Effector memory CD4-positive, alpha-beta T cell (primary cell): ENCODE data around the gene TRIP6.

Experiments used
- DNase-seq, 3 donors: peaks; one replicate each; pipeline ENCODE4 v3.0.0-alpha.2; 2020
- H3K27ac ChIP-seq: 2 replicates; pipeline ENCODE4 v1.7.0; 2013; ENCODE audit warnings: mild to moderate bottlenecking, low read length, moderate library complexity; ENCODE audit not compliant: insufficient read depth, poor library complexity, severe bottlenecking
- H3K27me3 ChIP-seq: replicated peaks from 2 replicates; pipeline ENCODE4 v1.7.0; 2013; ENCODE audit warnings: mild to moderate bottlenecking, low read length; ENCODE audit not compliant: insufficient read depth, control insufficient read depth, poor library complexity, severe bottlenecking
- H3K36me3 ChIP-seq: 2 replicates; pipeline ENCODE4 v1.7.0; 2013; ENCODE audit warnings: mild to moderate bottlenecking, low read length, moderate library complexity; ENCODE audit not compliant: control insufficient read depth, insufficient read depth
- H3K4me1 ChIP-seq: 2 replicates; pipeline ENCODE4 v1.7.0; 2013; ENCODE audit warnings: low read length, mild to moderate bottlenecking; ENCODE audit not compliant: control insufficient read depth, insufficient read depth, poor library complexity, severe bottlenecking
- H3K4me3 ChIP-seq: 2 replicates; pipeline ENCODE4 v1.7.0; 2013; ENCODE audit warnings: low read length, low read depth, mild to moderate bottlenecking; ENCODE audit not compliant: insufficient read depth, poor library complexity, severe bottlenecking
- H3K9me3 ChIP-seq: 2 replicates; pipeline ENCODE4 v1.7.0; 2013; ENCODE audit warnings: mild to moderate bottlenecking, low read length, moderate library complexity; ENCODE audit not compliant: control insufficient read depth
- total RNA-seq, 3 donors: gene quantifications; one replicate each; lab custom pipeline; 2026; lab: John Stamatoyannopoulos, UW

The TRIP6 gene
- total RNA-seq = 5.7 to 6.6 (median 5.9) reads per million in 3 donors

- Histone ChIP-seq H3K4me3 (peak within 1 kb of the TSS; percentile 51), H3K27ac (peak within 1 kb of the TSS; percentile 73), H3K27me3 (no peaks in the 10 kb centered on the region), H3K36me3 (peaks cover 9% of the 10 kb centered on the region), H3K4me1 (peaks cover 14% of the 10 kb centered on the region), H3K9me3 (no peaks in the 10 kb centered on the region)
- peak in 1 of 3 donors; percentile 45 for DNase-seq
Measured at GRCh38 chr7:100867040-100867775, at the start of gene TRIP6. TRIP6 (plus strand) TSS chr7:100867387; CDS start chr7:100867498, 111 bp downstream.

- H3K36me3 ChIP-seq = no peaks in the 10 kb centered on the region
- H3K27me3 ChIP-seq = no peaks in the 10 kb centered on the region
- no peak overlapping the region for H3K4me3 ChIP-seq
Measured at GRCh38 chr7:100818366-100818765, 48.8 kb upstream of the TRIP6 start.

GRCh38 chr7:100818825-100819224 lies 48.4 kb upstream of the TRIP6 start:
- Histone ChIP-seq H3K4me1 (no peaks in the 10 kb centered on the region), H3K27ac (no peak overlapping the region), H3K27me3 (no peaks in the 10 kb centered on the region), H3K4me3 (no peak overlapping the region), H3K36me3 (no peaks in the 10 kb centered on the region), H3K9me3 (no peaks in the 10 kb centered on the region)
- no peak for DNase-seq

More at GRCh38 chr7:100818366-100818765, 48.8 kb upstream of the TRIP6 start:
- no peak for DNase-seq
- Histone ChIP-seq H3K27ac (no peak overlapping the region), H3K9me3 (no peaks in the 10 kb centered on the region), H3K4me1 (no peaks in the 10 kb centered on the region)

- Histone ChIP-seq H3K27ac (no peak overlapping the region), H3K27me3 (no peaks in the 10 kb centered on the region), H3K4me1 (no peaks in the 10 kb centered on the region), H3K4me3 (no peak overlapping the region), H3K9me3 (no peaks in the 10 kb centered on the region), H3K36me3 (no peaks in the 10 kb centered on the region)
- DNase-seq = no peak
Measured at GRCh38 chr7:100819586-100819985, 47.6 kb upstream of the TRIP6 start.

GRCh38 chr7:100822236-100823139 lies 44.7 kb upstream of the TRIP6 start:
- Histone ChIP-seq H3K27ac (no peak overlapping the region), H3K27me3 (peaks cover 12% of the 10 kb centered on the region), H3K4me1 (peaks cover 6% of the 10 kb centered on the region), H3K9me3 (no peaks in the 10 kb centered on the region), H3K36me3 (no peaks in the 10 kb centered on the region), H3K4me3 (no peak overlapping the region)
- no peak for DNase-seq

- no peaks in the 10 kb centered on the region for H3K9me3 ChIP-seq
- no peak for DNase-seq
- H3K27ac ChIP-seq = no peak overlapping the region
- no peaks in the 10 kb centered on the region for H3K36me3 ChIP-seq
- H3K27me3 ChIP-seq = peaks cover 18% of the 10 kb centered on the region
- peaks cover 12% of the 10 kb centered on the region for H3K4me1 ChIP-seq
- H3K4me3 ChIP-seq = no peak overlapping the region
Measured at GRCh38 chr7:100823140-100823525, 44.1 kb upstream of the TRIP6 start.

GRCh38 chr7:100823534-100823933 lies 43.7 kb upstream of the TRIP6 start:
- Histone ChIP-seq H3K4me3 (no peak overlapping the region), H3K27ac (no peak overlapping the region), H3K27me3 (peaks cover 18% of the 10 kb centered on the region), H3K9me3 (no peaks in the 10 kb centered on the region), H3K36me3 (no peaks in the 10 kb centered on the region), H3K4me1 (peaks cover 16% of the 10 kb centered on the region)
- DNase-seq = no peak

- Histone ChIP-seq H3K9me3 (no peaks in the 10 kb centered on the region), H3K27me3 (peaks cover 18% of the 10 kb centered on the region), H3K27ac (no peak overlapping the region), H3K4me3 (no peak overlapping the region), H3K36me3 (no peaks in the 10 kb centered on the region), H3K4me1 (peaks cover 19% of the 10 kb centered on the region)
- DNase-seq = no peak
Measured at GRCh38 chr7:100824499-100825214, 42.5 kb upstream of the TRIP6 start.

- H3K9me3 ChIP-seq = no peaks in the 10 kb centered on the region
- H3K36me3 ChIP-seq = no peaks in the 10 kb centered on the region
- DNase-seq = no peak
- peaks cover 18% of the 10 kb centered on the region for H3K27me3 ChIP-seq
- H3K4me1 ChIP-seq = peaks cover 19% of the 10 kb centered on the region
- no peak overlapping the region for H3K4me3 ChIP-seq
- H3K27ac ChIP-seq = no peak overlapping the region
Measured at GRCh38 chr7:100825215-100825671, 41.9 kb upstream of the TRIP6 start.
